OCI-LY3 (cell line): ENCODE measurements around the gene CCDC85B.

Experiments used
- H2AFZ ChIP-seq: fragments of 200-600, 300-600 bp; shearing (Covaris generic); 2 replicates; pipeline ENCODE4 v1.6.0; 2014; ENCODE audit warnings: antibody characterized with exemption, low read depth, low read length
- H3K27ac ChIP-seq: fragments of 200-600, 300-600 bp; sonication (generic); 2 replicates; pipeline ENCODE4 v1.5.1; 2014; ENCODE audit warnings: mild to moderate bottlenecking, low read length, moderate library complexity, mixed read lengths
- H3K27me3 ChIP-seq: fragments of 200-600, 300-600 bp; sonication (generic); 2 replicates; pipeline ENCODE4 v1.6.1; 2014; ENCODE audit warnings: low read depth, low read length, mixed read lengths
- H3K36me3 ChIP-seq: fragments of 200-600, 300-600 bp; sonication (generic); replicated peaks from 2 replicates; pipeline ENCODE3; 2014; ENCODE audit warnings: low read depth, low read length, mixed read lengths
- H3K4me1 ChIP-seq: fragments of 300-600, 200-600 bp; sonication (generic); 2 replicates; pipeline ENCODE4 v1.6.1; 2014; ENCODE audit warnings: low read length, mixed read lengths
- H3K4me2 ChIP-seq: fragments of 200-600, 300-600 bp; sonication (generic); 2 replicates; pipeline ENCODE4 v1.6.1; 2014; ENCODE audit warnings: low read length, mixed read lengths
- H3K4me3 ChIP-seq: fragments of 300-600, 200-600 bp; sonication (generic); 2 replicates; pipeline ENCODE4 v1.5.1; 2014; ENCODE audit warnings: antibody characterized with exemption, mild to moderate bottlenecking, low read length, moderate library complexity
- H3K79me2 ChIP-seq: fragments of 300-600, 200-600 bp; shearing (Covaris generic); 2 replicates; pipeline ENCODE4 v1.6.1; 2014; ENCODE audit warnings: mild to moderate bottlenecking, low read length, mixed read lengths
- H3K9ac ChIP-seq: fragments of 300-600, 200-600 bp; shearing (Covaris generic); 2 replicates; pipeline ENCODE4 v1.6.0; 2014; ENCODE audit warnings: mild to moderate bottlenecking, low read length, moderate library complexity
- H3K9me3 ChIP-seq: fragments of 200-600, 300-600 bp; shearing (Covaris generic); 2 replicates; pipeline ENCODE4 v1.6.1; 2014; ENCODE audit warnings: low read length, mixed read lengths; ENCODE audit not compliant: insufficient read depth
- H4K20me1 ChIP-seq: fragments of 200-600, 300-600 bp; sonication (generic); 2 replicates; pipeline ENCODE4 v1.6.1; 2016; ENCODE audit warnings: low read length, mixed read lengths; ENCODE audit not compliant: insufficient read depth
- EZH2phosphoT487 ChIP-seq: fragments of 200-600 bp; shearing (Covaris generic); IDR thresholded peaks from 2 replicates; pipeline ENCODE4 v1.6.1; 2018; ENCODE audit warnings: antibody characterized with exemption, mixed run types, low read depth
- TF ChIP-seq, protein P1 (sequence below): fragments of 200-600, 300-600 bp; sonication (generic); IDR thresholded peaks from 2 replicates; pipeline ENCODE4 v1.5.1; 2014; ENCODE audit warnings: antibody characterized with exemption, low read length, low read depth

CCDC85B gene

DNA sequence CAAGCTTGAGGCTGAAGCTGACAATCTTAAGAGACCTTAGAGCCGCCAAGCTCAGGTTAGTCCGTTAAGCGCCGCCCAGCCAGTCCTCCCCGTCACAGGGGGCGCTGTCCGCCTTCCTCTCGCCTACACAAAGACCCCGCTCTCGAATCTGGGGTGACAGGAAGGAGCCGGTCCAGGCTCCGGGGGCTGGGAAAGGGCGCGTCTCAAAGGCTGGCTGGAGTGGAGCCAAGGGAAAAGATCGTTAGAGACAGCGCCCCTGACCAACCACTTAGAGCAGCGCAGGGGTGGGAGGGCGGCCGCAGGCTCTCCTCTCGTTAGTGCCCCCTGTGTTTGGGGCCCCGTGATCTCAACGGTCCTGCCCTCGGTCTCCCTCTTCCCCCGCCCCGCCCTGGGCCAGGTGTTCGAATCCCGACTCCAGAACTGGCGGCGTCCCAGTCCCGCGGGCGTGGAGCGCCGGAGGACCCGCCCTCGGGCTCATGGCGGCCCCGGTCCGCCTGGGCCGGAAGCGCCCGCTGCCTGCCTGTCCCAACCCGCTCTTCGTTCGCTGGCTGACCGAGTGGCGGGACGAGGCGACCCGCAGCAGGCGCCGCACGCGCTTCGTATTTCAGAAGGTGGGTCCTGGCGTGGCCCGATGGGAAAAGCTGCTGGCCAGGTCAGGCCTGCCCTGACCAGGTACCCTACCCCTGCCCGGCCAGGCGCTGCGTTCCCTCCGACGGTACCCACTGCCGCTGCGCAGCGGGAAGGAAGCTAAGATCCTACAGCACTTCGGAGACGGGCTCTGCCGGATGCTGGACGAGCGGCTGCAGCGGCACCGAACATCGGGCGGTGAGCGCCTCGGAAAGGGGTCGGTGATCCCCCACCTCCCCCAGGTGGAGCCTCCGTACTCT is 30.0 kb upstream of the CCDC85B start, which contains the start of gene MUS81:
TSS of gene MUS81 (plus strand) at position 156 of the 887 bp plus-strand sequence. CDS start at position 477, 321 bp downstream.
- H3K4me3 ChIP-seq: peak within 1 kb of the TSS; percentile 85
- H3K79me2 ChIP-seq: peaks cover 46% of the 10 kb centered on the region
- TF ChIP-seq, protein P1, sequence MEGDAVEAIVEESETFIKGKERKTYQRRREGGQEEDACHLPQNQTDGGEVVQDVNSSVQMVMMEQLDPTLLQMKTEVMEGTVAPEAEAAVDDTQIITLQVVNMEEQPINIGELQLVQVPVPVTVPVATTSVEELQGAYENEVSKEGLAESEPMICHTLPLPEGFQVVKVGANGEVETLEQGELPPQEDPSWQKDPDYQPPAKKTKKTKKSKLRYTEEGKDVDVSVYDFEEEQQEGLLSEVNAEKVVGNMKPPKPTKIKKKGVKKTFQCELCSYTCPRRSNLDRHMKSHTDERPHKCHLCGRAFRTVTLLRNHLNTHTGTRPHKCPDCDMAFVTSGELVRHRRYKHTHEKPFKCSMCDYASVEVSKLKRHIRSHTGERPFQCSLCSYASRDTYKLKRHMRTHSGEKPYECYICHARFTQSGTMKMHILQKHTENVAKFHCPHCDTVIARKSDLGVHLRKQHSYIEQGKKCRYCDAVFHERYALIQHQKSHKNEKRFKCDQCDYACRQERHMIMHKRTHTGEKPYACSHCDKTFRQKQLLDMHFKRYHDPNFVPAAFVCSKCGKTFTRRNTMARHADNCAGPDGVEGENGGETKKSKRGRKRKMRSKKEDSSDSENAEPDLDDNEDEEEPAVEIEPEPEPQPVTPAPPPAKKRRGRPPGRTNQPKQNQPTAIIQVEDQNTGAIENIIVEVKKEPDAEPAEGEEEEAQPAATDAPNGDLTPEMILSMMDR: peak; percentile 93
- no peak for TF ChIP-seq EZH2phosphoT487
- no peaks in the 10 kb centered on the region for H3K9me3 ChIP-seq
- peaks cover 20% of the 10 kb centered on the region for H3K4me1 ChIP-seq
- peak within 1 kb of the TSS; percentile 92 for H3K27ac ChIP-seq
- peak within 1 kb of the TSS; percentile 94 for H3K4me2 ChIP-seq
- H3K36me3 ChIP-seq: peaks cover 58% of the 10 kb centered on the region
- H4K20me1 ChIP-seq: peaks cover 19% of the 10 kb centered on the region
- H2AFZ ChIP-seq: peak within 1 kb of the TSS; percentile 52; the same call in 1 of the 2 replicates
- H3K27me3 ChIP-seq: no peaks in the 10 kb centered on the region
- H3K9ac ChIP-seq: peak within 1 kb of the TSS; percentile 97

DNA sequence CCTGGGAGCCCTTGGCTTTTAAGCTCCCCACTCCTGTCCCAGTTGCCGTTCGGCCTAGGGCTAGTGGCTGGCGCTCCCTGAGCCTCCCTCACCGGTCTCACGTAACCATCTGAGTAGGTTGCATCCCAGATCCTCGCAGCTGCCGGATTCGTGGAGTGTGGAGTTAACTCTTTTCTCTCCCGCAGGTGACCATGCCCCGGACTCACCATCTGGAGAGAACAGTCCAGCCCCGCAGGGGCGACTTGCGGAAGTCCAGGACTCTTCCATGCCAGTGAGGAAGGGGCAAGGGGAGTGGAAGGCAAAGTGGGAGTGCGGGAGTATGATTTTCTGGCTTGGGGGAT is 29.3 kb upstream of the CCDC85B start:
- Histone ChIP-seq H3K4me2 (peak overlapping the region; percentile 92), H4K20me1 (peaks cover 13% of the 10 kb centered on the region), H3K4me1 (peaks cover 18% of the 10 kb centered on the region), H3K27me3 (no peaks in the 10 kb centered on the region), H3K27ac (peak overlapping the region; percentile 92), H3K9ac (peak overlapping the region; percentile 97), H3K9me3 (no peaks in the 10 kb centered on the region), H2AFZ (no peak overlapping the region), H3K79me2 (peaks cover 40% of the 10 kb centered on the region), H3K4me3 (peak overlapping the region; percentile 85), H3K36me3 (peaks cover 58% of the 10 kb centered on the region)
- no peak for TF ChIP-seq EZH2phosphoT487
- TF ChIP-seq, protein P1: no peak

DNA sequence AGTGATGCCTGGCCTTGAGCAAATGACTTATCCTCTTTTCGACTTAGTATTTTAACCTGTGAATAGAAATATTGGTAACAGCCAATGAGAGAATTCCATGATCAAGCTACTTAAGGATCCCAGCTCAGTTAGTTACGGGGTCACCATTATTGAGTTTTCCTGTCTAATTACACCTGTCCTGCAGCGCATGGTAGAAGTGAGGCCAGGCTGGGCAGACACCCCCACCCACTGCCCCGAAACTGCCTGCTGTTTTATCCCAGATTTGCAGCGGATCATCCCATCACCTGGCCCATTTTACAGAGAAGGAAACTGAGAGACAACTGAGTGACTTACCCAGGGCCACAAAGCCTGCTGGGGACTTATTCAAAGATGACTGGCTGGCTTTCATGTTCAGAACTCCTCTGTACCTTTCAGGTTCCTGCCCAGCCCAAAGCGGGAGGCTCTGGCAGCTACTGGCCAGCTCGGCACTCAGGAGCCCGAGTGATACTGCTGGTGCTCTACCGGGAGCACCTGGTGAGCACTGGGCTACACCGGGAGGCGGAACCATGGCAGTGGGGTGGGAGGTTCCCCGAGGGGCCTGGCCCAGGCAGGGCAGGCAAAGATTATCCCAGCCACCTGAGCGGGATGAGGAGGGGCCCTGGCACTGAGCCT is 28.8 kb upstream of the CCDC85B start:
- H3K9me3 ChIP-seq: no peaks in the 10 kb centered on the region
- H2AFZ ChIP-seq: no peak overlapping the region
- peak overlapping the region; percentile 85 for H3K4me3 ChIP-seq
- H3K4me2 ChIP-seq: peak overlapping the region; percentile 92
- H4K20me1 ChIP-seq: peaks cover 8% of the 10 kb centered on the region
- TF ChIP-seq EZH2phosphoT487: no peak
- TF ChIP-seq, protein P1: no peak
- H3K27me3 ChIP-seq: no peaks in the 10 kb centered on the region
- H3K4me1 ChIP-seq: peaks cover 13% of the 10 kb centered on the region
- peaks cover 34% of the 10 kb centered on the region for H3K79me2 ChIP-seq
- peaks cover 56% of the 10 kb centered on the region for H3K36me3 ChIP-seq
- no peak overlapping the region for H3K27ac ChIP-seq
- H3K9ac ChIP-seq: peak overlapping the region; percentile 97

DNA sequence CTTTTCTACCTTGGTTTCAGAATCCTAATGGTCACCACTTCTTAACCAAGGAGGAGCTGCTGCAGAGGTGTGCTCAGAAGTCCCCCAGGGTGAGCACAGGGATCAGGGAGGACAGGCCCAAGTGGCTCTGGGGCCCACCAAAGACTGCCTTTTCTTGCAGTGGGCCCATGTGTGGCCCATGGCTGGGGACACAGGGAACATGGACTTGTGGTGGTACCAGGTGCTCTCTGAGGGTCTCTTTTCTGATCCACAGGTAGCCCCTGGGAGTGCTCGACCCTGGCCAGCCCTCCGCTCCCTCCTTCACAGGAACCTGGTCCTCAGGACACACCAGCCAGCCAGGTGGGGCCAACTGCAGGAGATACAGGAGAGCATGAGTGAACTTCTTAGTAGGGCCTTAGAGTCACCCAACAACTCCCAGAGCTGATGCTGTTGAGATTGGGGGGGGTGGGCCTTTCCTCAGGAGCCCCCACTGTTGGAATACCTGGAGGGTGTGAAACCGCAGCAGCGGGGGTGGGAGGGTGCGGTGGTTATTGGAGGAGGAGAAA is 28.2 kb upstream of the CCDC85B start:
- Histone ChIP-seq H3K4me1 (peaks cover 12% of the 10 kb centered on the region), H3K9me3 (no peaks in the 10 kb centered on the region), H3K4me3 (no peak overlapping the region), H4K20me1 (peaks cover 2% of the 10 kb centered on the region), H2AFZ (no peak overlapping the region), H3K27me3 (no peaks in the 10 kb centered on the region), H3K79me2 (peaks cover 28% of the 10 kb centered on the region), H3K36me3 (peaks cover 58% of the 10 kb centered on the region), H3K27ac (no peak overlapping the region), H3K9ac (no peak overlapping the region), H3K4me2 (no peak overlapping the region)
- TF ChIP-seq, protein P1: no peak
- no peak for TF ChIP-seq EZH2phosphoT487
